K562 (cell line): ENCODE data around the gene VRK2. TPM values are rescaled to one million over a fixed set of nuclear protein-coding genes. Genes with fewer than 3 reads are reported as not detected.

Experiments used
- ATAC-seq: fragments of 200-7000 bp; cut with Tn5 transposase; 3 replicates; pipeline ENCODE4 v1.9.1; 2020; ENCODE audit warnings: moderate library complexity
- BruUV-seq: library from RNA; stranded (reverse); fragments of 400-500 nt; replicated peaks from 2 replicates; lab custom pipeline; 2021; lab: Mats Ljungman, UMichigan
- CTCF ChIA-PET: fragments of 300-600 bp; formaldehyde crosslinking; extraction: SDS; loops from one replicate; lab custom pipeline; 2021; ENCODE audit warnings: low intra/inter-chr PET ratio; lab: Yijun Ruan, JAX
- POLR2A ChIA-PET: fragments of 300-600, 350-650 bp; sonication (Branson Sonifier 250); formaldehyde crosslinking; extraction: SDS; loops from one replicate; lab custom pipeline; 2021; ENCODE audit warnings: antibody characterized with exemption, inconsistent platforms; lab: Yijun Ruan, JAX
- DNase-seq, 4 experiments: peaks; one replicate each; pipeline versions ENCODE4 v3.0.0 to v3.0.0-alpha.2; 2011 to 2018; ENCODE audit warnings: low spot score in 3 of 4, mixed read lengths in 3 of 4; ENCODE audit errors: extremely low read depth in 1 of 4
- FAIRE-seq: peaks from 2 replicates; lab custom pipeline; 2011; peaks lifted over from hg19 to GRCh38; lab: Jason Lieb, UNC
- H2AFZ ChIP-seq: 2 replicates; pipeline ENCODE4 v1.6.0; 2011; ENCODE audit warnings: low read depth, low read length, control low read depth, inconsistent platforms
- H3K27ac ChIP-seq: fragments of 200-600 bp; 3 replicates; pipeline ENCODE4 v1.8.0; 2011; ENCODE audit warnings: low read depth, mild to moderate bottlenecking, control low read depth, inconsistent platforms, low read length, moderate library complexity, mixed read lengths; ENCODE audit errors: extremely low read depth
- H3K27me3 ChIP-seq, 2 experiments: fragments of 300-600 bp in 1 of 2; 2 replicates in 1 of 2; 3 replicates in 1 of 2; pipeline versions ENCODE4 v1.6.0 to v1.8.0; 2011; ENCODE audit warnings: inconsistent platforms in 2 of 2, low read length in 2 of 2, mild to moderate bottlenecking in 1 of 2, mixed read lengths in 1 of 2, moderate library complexity in 1 of 2; ENCODE audit not compliant: control insufficient read depth in 2 of 2, insufficient read depth in 2 of 2
- H3K36me3 ChIP-seq: fragments of 300-600 bp; 3 replicates; pipeline ENCODE4 v1.8.0; 2011; ENCODE audit warnings: mild to moderate bottlenecking, low read length, inconsistent platforms; ENCODE audit not compliant: control insufficient read depth, insufficient read depth
- H3K4me1 ChIP-seq, 2 experiments: fragments of 200-600 bp in 1 of 2; replicated peaks in 1 of 2; 2 replicates in 1 of 2; 3 replicates in 1 of 2; pipeline versions ENCODE4 v1.5.1 to v1.8.0; 2011; ENCODE audit warnings: inconsistent platforms in 2 of 2, low read length in 2 of 2, mild to moderate bottlenecking in 1 of 2, mixed read lengths in 1 of 2, moderate library complexity in 1 of 2; ENCODE audit not compliant: control insufficient read depth in 2 of 2, insufficient read depth in 2 of 2
- H3K4me2 ChIP-seq: 2 replicates; pipeline ENCODE4 v1.6.1; 2011; ENCODE audit warnings: low read length, control low read depth, inconsistent platforms, mixed read lengths; ENCODE audit not compliant: insufficient read depth
- H3K4me3 ChIP-seq: fragments of 200-600 bp; sonication (generic), shearing (Covaris generic); 2 replicates; pipeline ENCODE4 v1.5.1; 2016; ENCODE audit warnings: control low read depth, inconsistent platforms
- H3K79me2 ChIP-seq: fragments of 200-600 bp; 3 replicates; pipeline ENCODE4 v1.8.0; 2011; ENCODE audit warnings: low read length, inconsistent platforms; ENCODE audit not compliant: control insufficient read depth, insufficient read depth
- H3K9ac ChIP-seq, 2 experiments: 2 replicates each; pipeline versions ENCODE4 v1.6.0 to v1.6.1; 2011; ENCODE audit warnings: low read depth in 2 of 2, low read length in 2 of 2, control low read depth in 1 of 2, inconsistent platforms in 1 of 2, mild to moderate bottlenecking in 1 of 2, mixed read lengths in 1 of 2; ENCODE audit not compliant: insufficient read depth in 1 of 2
- H3K9me1 ChIP-seq: one replicate; pipeline ENCODE4 v1.6.0; 2011; ENCODE audit warnings: inconsistent platforms, mild to moderate bottlenecking, low read length, moderate library complexity; ENCODE audit not compliant: control insufficient read depth, insufficient read depth
- H3K9me3 ChIP-seq: replicated peaks from 2 replicates; pipeline ENCODE4 v1.5.1; 2011; ENCODE audit warnings: low read depth, low read length, inconsistent platforms; ENCODE audit not compliant: control insufficient read depth, insufficient read depth
- H4K20me1 ChIP-seq: replicated peaks from 2 replicates; pipeline ENCODE4 v1.6.1; 2011; ENCODE audit warnings: low read length, inconsistent platforms, mixed read lengths; ENCODE audit not compliant: control insufficient read depth, insufficient read depth
- IFI16 ChIP-seq: fragments of 250-450 bp; sonication (Bioruptor Pico); IDR thresholded peaks from 2 replicates; pipeline ENCODE4 v2.1.2; 2022; ENCODE audit warnings: mild to moderate bottlenecking, inconsistent platforms
- ZFP36 ChIP-seq: fragments of 150-350 bp; IDR thresholded peaks from 2 replicates; pipeline ENCODE4 v1.6.1; 2018; ENCODE audit warnings: low read length, low read depth; ENCODE audit not compliant: partially characterized antibody
- ZHX1 ChIP-seq: fragments of 150-350 bp; conservative IDR thresholded peaks from 2 replicates; pipeline ENCODE4 v1.6.1; 2014; ENCODE audit warnings: low read length
- ZNF316 ChIP-seq: fragments of 450-650 bp; IDR thresholded peaks from 2 replicates; pipeline ENCODE4 v1.6.1; 2016
- ZNF561 ChIP-seq: fragments of 450-650 bp; formaldehyde crosslinking; conservative IDR thresholded peaks from 2 replicates; pipeline ENCODE4 v1.4.0; 2020; ENCODE audit warnings: mild to moderate bottlenecking, moderate library complexity
- WGBS: fragments of 100-300 bp; shearing (Covaris generic); methylation state at CpG from one replicate; pipeline ENCODE4 v1.1.6; 2016; ENCODE audit warnings: low coverage, mixed read lengths; ENCODE audit not compliant: insufficient coverage; ENCODE audit errors: missing lambda C conversion rate; 5-methylcytosine and 5-hydroxymethylcytosine counted together
- in situ Hi-C: fragments of 300-500 bp; cut with MboI; formaldehyde crosslinking; loops from 4 replicates; pipeline ENCODE4 v1.15.0; 2018; ENCODE audit warnings: inconsistent platforms, mixed read lengths
- intact Hi-C: fragments of 100-400 bp; cut with micrococcal nuclease; formaldehyde crosslinking; loops from 2 replicates; pipeline ENCODE4 v1.14.2; 2022
- polyA plus RNA-seq, 8 experiments: library from polyadenylated mRNA; depleted of rRNA in 4 of 8; stranded (reverse) in 5 of 8; unstranded in 3 of 8; fragments of >200 nt; fragmentation: Nextera tagmentation in 2 of 8; fragmentation: Illumina TruSeq in 1 of 8; extraction: Ambion mirVana in 2 of 8; extraction: Trizol in 1 of 8; gene quantifications; 2 replicates each; pipeline versions ENCODE4 v1.2.1 to v1.2.3, GENCODE V29; 2011 to 2014; ENCODE audit warnings: inconsistent platforms in 1 of 8, missing spikeins in 1 of 8
- total RNA-seq, 7 experiments: library from RNA; depleted of rRNA in 6 of 7; stranded (reverse); fragments of >200 nt in 6 of 7; fragmentation: Illumina TruSeq in 2 of 7; extraction: Trizol in 2 of 7; gene quantifications; 2 replicates each; pipeline versions ENCODE4 v1.2.1 to v1.2.3, GENCODE V29; 2011 to 2021; ENCODE audit warnings: low replicate concordance in 1 of 7

The VRK2 gene
- total and polyA plus RNA-seq, 9 of the 15 experiments (the other 6 are each of a cell fraction or from before 2014, with no cell fraction given): 22.6 to 49.2 (median 36.2) TPM

- ChIA-PET POLR2A (no interaction called here), CTCF (no interaction called here)
- FAIRE-seq: no peak
- Histone ChIP-seq H3K27ac (no peak overlapping the region), H4K20me1 (no peaks in the 10 kb centered on the region), H2AFZ (no peak overlapping the region), H3K4me3 (no peak overlapping the region), H3K27me3 (no peaks in the 10 kb centered on the region), H3K9ac (no peak overlapping the region), H3K36me3 (peaks cover 6% of the 10 kb centered on the region), H3K4me2 (no peak overlapping the region), H3K9me1 (no peaks in the 10 kb centered on the region), H3K9me3 (no peaks in the 10 kb centered on the region; the same call in 1 of the 2 replicates), H3K4me1 (peaks cover 0 to 2% of the 10 kb centered on the region in 2 experiments; a peak in 1 of 5 replicates), H3K79me2 (no peaks in the 10 kb centered on the region)
- TF ChIP-seq IFI16 (no peak), ZNF561 (CRISPR knock-in tag) (no peak), ZNF316 (peak; percentile 55), ZHX1 (no peak), ZFP36 (no peak)
- intact Hi-C loops (no loop called here), in situ Hi-C loops (no loop called here)
- no peak for ATAC-seq
- DNase-seq: no peak
- 62% methylated on average over 1 of the region's 1 CpG for WGBS
- BruUV-seq: no TSS peak
Measured at GRCh38 chr2:58097025-58097424, 50.4 kb downstream of the VRK2 start.
